ENCODE results near the gene SUSD6. TPM values are rescaled to one million over a fixed set of nuclear protein-coding genes. Genes with fewer than 3 reads are reported as not detected.
A peak's percentile ranks its signal among the peaks of the same experiment; 100 is the strongest.

SUSD6 gene
- total RNA-seq, 4 donors from 2014 or later: 33.8 to 125 (median 113) TPM

DNA sequence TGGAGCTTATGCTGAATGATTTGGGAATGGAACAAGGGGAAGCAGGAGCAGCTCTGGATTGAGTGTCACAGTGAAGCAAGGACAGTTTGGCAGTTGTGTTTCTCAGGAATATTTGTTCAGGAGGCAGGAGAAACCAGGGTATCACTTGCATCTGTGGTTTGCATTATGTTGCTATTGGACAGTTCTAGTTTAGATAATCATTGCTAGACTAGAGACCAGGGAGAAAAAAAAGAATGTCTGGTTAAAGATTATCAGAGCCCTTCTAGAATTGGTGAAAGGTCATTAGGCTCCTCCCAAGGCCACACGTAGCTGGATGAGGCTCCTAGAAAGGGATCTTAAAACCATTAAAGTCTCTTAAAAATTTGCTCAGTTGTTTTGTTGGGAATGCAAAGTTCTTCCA, 138.6 kb downstream of the SUSD6 start:
- peak in 1 of 3 donors; percentile 63 for DNase-seq
- H3K27ac ChIP-seq: peak overlapping the region in 3 of 4 donors; percentile 28 to 76 (median 71)

DNA sequence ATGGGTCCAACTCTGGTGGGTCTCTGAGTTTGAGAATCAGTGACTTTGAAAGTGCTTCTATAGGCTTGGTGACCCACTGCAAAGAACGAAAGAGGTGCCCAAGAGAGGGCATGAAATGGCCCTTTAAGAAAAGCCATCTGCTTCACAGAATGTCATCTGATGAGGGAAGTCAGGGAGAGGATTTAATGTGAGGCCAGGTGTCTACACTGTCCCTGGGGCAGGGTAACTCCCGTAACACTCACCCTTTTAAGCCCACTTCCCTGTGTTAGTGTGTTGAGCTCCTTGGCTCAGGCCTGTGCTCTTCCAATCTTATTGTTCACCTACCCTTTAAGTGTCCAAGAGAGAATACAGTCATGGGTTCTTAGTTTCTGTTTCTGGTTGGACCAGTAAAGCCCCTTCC, 139.1 kb downstream of the SUSD6 start:
- Histone ChIP-seq H3K9me3 (no peaks in the 10 kb centered on the region), H3K27me3 (no peaks in the 10 kb centered on the region), H3K4me1 (peaks cover 0 to 3% (median 0%) of the 10 kb centered on the region in 4 donors), H3K36me3 (no peaks in the 10 kb centered on the region), H3K4me3 (no peak overlapping the region), H3K27ac (peak overlapping the region in 3 of 4 donors; percentile 28 to 76 (median 71))
- TF ChIP-seq POLR2A (IDR thresholded peaks at IDR 0.05) (no peak), CTCF (IDR thresholded peaks at IDR 0.05) (no peak)
- DNase-seq: no peak

More for the DNA sequence above, 138.6 kb downstream of the SUSD6 start:
- Histone ChIP-seq H3K27me3 (no peaks in the 10 kb centered on the region), H3K4me3 (no peak overlapping the region), H3K9me3 (no peaks in the 10 kb centered on the region), H3K36me3 (no peaks in the 10 kb centered on the region), H3K4me1 (peaks cover 0 to 3% (median 0%) of the 10 kb centered on the region in 4 donors)
- no peak for TF ChIP-seq POLR2A (IDR thresholded peaks at IDR 0.05)
- no peak for TF ChIP-seq CTCF (IDR thresholded peaks at IDR 0.05)

DNA sequence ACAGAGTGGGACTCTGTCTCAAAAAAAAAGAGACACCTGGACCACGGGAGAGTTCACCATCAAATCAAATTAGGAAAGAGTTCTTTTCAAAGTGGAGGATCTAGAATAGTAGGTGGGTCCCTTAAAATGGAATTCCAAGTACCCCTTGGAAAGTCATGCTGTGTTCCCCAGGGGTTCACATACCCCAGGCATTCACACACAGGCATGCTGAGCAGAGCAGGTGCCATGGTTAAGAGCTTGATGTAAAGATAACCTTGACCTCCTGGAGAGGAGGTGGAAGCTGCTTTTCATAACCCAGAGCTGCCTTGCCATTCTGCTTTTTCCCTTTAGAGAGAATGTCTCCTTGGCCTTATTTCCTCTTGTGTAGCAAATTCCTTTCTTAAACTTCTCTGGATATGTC, 141.4 kb downstream of the SUSD6 start:
- no peaks in the 10 kb centered on the region for H3K27me3 ChIP-seq
- no peak overlapping the region for H3K27ac ChIP-seq
- TF ChIP-seq CTCF (IDR thresholded peaks at IDR 0.05) (no peak), POLR2A (IDR thresholded peaks at IDR 0.05) (no peak)
- no peaks in the 10 kb centered on the region for H3K9me3 ChIP-seq
- peaks cover 0 to 4% (median 1%) of the 10 kb centered on the region in 4 donors for H3K4me1 ChIP-seq
- DNase-seq: no peak
- no peaks in the 10 kb centered on the region for H3K36me3 ChIP-seq
- no peak overlapping the region for H3K4me3 ChIP-seq

GRCh38 chr14:69753860-69754259, 142.5 kb downstream of the SUSD6 start:
- H3K27ac ChIP-seq: peak overlapping the region in 1 of 4 donors; percentile 34
- TF ChIP-seq POLR2A (IDR thresholded peaks at IDR 0.05) (no peak), CTCF (IDR thresholded peaks at IDR 0.05) (no peak)
- H3K27me3 ChIP-seq: no peaks in the 10 kb centered on the region
- H3K4me1 ChIP-seq: peaks cover 0 to 4% (median 1%) of the 10 kb centered on the region in 4 donors
- H3K4me3 ChIP-seq: no peak overlapping the region
- H3K36me3 ChIP-seq: no peaks in the 10 kb centered on the region
- no peaks in the 10 kb centered on the region for H3K9me3 ChIP-seq
- DNase-seq: no peak

GRCh38 chr14:69754487-69754886, 143.1 kb downstream of the SUSD6 start:
- TF ChIP-seq CTCF (IDR thresholded peaks at IDR 0.05) (no peak), POLR2A (IDR thresholded peaks at IDR 0.05) (no peak)
- no peaks in the 10 kb centered on the region for H3K36me3 ChIP-seq
- no peaks in the 10 kb centered on the region for H3K27me3 ChIP-seq
- peaks cover 0 to 4% (median 1%) of the 10 kb centered on the region in 4 donors for H3K4me1 ChIP-seq
- H3K9me3 ChIP-seq: no peaks in the 10 kb centered on the region
- H3K27ac ChIP-seq: peak overlapping the region in 2 of 4 donors; percentile 34 to 94
- no peak for DNase-seq
- no peak overlapping the region for H3K4me3 ChIP-seq

GRCh38 chr14:69755296-69755695, 143.9 kb downstream of the SUSD6 start:
- peak in 1 of 3 donors; percentile 62 for DNase-seq
- H3K27ac ChIP-seq: peak overlapping the region in 3 of 4 donors; percentile 68 to 97 (median 94)

More at GRCh38 chr14:69755296-69755695, 143.9 kb downstream of the SUSD6 start:
- no peaks in the 10 kb centered on the region for H3K9me3 ChIP-seq
- H3K36me3 ChIP-seq: no peaks in the 10 kb centered on the region
- H3K27me3 ChIP-seq: no peaks in the 10 kb centered on the region
- peaks cover 0 to 4% (median 1%) of the 10 kb centered on the region in 4 donors for H3K4me1 ChIP-seq
- TF ChIP-seq CTCF (IDR thresholded peaks at IDR 0.05) (no peak), POLR2A (IDR thresholded peaks at IDR 0.05) (no peak)
- H3K4me3 ChIP-seq: no peak overlapping the region
